ENCODE measurements around the gene SLC38A1.
"Not testable (repeated sequence)": the region's sequence is repeated elsewhere in the genome, so short reads cannot be mapped to it uniquely, and the experiment has no call there.

SLC38A1 gene

DNA sequence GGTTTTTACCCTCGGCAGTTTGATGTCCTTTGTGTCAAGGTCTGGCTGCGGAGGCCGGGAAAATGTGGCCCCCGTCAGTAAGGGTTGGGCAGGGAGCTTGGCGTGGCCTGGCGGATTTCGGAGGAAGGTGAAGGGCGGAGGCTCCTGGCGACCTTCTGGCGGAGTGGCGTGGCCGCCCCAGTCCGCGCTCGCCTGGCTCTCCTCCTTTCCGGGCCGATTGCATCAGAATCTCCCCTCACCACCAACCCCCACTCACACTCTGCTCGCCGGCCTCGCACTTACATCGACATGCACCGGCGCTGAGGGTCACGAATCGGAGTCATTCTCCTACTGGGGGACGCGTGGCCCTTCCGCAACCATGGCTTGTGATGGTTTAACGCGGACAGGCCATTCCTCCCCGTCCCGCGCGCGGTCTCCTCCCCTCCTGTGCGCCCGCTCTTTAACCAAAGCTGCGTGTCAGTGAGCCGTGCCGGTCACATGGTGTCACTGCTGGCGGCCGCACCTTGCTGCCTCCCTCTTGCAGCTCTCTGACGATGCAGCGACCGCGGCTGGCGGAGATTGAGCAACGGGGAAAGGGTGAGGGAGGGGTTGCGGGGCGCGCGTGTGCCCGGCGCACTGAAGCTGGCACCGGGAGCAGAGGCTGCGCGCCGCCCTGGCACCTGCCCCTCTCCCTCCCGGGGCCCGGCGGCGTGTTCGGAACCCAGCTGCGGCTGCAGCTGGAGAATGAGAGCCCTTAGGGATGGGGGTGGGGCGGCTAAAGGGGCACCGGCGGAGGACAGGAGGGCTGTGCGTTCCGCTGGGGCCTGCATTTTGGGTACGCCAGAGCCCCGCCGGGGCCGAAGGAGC is at the start of gene SLC38A1:
Gene SLC38A1 (minus strand): TSS at position 461 of the 846 bp plus-strand sequence. CDS start 29,243 bp downstream, outside the sequence.
- DNase-seq, result peak; percentile 88

DNA sequence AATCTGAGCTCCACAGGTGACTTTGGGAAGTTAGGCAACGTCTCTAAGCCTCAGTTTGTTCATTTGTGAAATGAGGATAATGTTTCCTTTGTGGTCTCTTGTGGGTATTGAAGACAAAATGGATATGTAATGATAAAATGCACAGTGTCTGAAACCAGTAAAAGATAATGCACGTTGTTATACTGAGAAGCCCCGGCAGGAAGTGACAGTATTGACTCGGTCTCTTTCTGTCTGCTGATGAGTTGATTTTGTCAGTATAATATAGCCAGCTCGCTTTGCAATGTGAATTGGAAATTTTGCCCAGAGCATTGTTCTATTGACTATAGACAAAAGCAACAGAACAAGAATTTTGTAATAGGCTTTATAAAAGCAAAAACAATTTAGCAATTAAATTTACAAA is 49.2 kb upstream of the SLC38A1 start:
- no peak for DNase-seq

DNA sequence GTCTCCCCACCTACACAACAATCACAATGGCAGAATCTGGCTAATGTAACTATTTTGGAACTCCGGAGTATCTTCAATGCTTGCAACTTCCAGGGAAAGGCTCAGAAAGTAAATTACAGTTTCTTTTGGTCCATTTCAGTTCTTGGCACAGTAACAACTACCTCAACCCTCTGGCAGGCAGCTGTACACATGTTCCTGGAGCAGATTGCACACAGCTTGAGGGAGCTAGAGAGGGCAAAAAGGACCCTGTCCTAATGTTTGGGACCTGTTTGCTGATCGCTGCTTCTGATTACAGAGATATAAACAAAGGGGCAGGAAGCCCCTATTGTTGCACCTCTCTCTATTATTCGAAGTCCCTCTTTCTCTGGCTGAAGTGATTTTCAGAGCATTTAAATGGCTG is 35.2 kb upstream of the SLC38A1 start:
- peak; percentile 33 for DNase-seq

GRCh38 chr12:46303039-46303666 is 34.3 kb upstream of the SLC38A1 start:
- DNase-seq, result peak; percentile 21

GRCh38 chr12:46300910-46301309 is 32.1 kb upstream of the SLC38A1 start:
- DNase-seq, result peak; percentile 78

- no peak for DNase-seq
Observed at GRCh38 chr12:46299851-46300250, 31.0 kb upstream of the SLC38A1 start.

- DNase-seq, result no peak
Observed at GRCh38 chr12:46298261-46298660, 29.4 kb upstream of the SLC38A1 start.

DNA sequence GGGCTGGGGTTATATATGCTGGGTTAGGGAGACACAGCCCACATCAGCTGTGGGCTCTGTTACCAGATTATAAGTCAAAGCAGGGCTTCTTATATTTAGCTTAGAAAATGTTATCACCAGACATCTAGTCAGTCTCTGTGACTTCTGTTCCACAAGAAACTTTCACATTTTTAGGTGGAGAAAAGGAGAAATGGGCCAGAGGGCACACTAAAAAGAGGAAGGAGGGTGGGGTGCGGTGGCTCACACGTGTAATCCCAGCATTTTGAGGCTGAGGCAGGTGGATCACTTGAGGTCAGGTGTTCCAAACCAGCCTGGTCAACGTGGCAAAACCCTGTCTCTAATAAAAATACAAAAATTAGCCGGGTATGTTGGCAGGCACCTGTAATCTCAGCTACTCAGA is 28.0 kb upstream of the SLC38A1 start:
- DNase-seq, result no peak

DNA sequence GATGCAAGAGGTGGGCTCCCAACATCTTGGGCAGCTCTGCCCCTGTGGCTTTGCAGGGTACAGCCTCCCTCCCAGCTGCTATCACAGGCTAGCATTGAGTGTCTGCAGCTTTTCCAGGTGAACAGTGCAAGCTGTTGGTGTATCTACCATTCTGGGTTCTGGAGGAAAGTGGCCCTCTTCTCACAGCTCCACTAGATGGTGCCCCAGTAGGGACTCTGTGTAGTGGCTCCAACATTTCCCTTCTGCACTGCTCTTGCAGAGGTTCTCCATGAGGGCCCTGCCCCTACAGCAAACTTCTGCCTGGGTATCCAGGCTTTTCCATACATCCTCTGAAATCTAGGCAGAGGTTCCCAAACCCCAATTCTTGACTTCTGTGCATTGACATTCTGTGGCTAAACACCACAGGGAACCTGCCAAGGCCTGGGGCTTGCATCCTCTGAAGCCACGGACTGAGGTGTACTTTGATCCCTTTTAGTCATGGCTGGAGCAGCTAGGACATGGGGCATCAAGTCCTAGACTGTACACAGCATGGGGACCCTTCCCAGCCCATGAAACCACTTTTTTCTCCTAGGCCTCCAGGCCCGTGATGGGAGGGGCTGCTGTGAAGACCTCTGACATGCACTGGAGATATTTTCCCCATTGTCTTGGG is 24.0 kb upstream of the SLC38A1 start:
- no peak for DNase-seq

DNA sequence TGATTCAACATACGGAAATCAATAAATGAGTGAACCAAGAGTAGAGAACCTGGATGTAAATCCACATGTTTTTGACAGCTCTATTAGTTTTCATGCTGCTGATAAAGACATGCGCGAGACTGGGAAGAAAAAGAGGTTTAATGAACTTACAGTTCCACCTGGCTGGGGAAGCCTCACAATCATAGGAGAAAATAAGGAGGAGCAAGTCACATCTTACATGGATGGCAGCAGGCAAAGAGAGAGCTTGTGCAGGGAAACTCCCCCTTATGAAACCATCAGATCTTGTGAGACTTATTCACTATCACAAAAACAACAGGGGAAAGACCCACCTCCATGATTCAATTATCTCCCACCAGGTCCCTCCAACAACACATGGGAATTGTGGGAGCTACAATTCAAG is 23.1 kb upstream of the SLC38A1 start:
- DNase-seq, result not testable (repeated sequence)

- DNase-seq, result not testable (repeated sequence)
Observed at GRCh38 chr12:46285177-46285576, 16.3 kb upstream of the SLC38A1 start.

DNA sequence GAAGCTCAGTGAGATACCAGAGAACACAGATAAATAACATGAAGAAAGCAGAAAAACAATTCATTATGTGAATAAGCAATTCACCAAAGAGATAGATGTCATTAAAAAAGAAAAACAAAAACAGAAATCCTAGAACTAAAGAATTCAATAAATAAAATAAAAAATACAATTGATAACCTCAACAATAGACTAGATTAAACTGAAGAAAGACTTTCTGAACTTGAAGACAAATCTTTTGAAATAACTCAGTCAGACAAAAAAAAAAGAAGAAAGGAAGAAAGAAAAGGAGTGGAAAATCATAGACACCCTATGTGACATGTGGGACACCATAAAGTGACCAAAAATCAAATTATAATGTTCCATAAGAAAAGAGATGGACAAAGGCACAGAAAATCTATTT is 14.0 kb upstream of the SLC38A1 start:
- no peak for DNase-seq

- DNase-seq, result no peak
Observed at GRCh38 chr12:46276756-46277155, 7.9 kb upstream of the SLC38A1 start.

- no peak for DNase-seq
Observed at GRCh38 chr12:46271863-46272262, 3.0 kb upstream of the SLC38A1 start.

- DNase-seq, result no peak
Observed at GRCh38 chr12:46269429-46270241, 792 bp upstream of the SLC38A1 start.

- peak; percentile 30 for DNase-seq
Observed at GRCh38 chr12:46267825-46268582, 839 bp downstream of the SLC38A1 start.

- DNase-seq, result no peak
Observed at GRCh38 chr12:46267575-46267824, 1.3 kb downstream of the SLC38A1 start.

DNA sequence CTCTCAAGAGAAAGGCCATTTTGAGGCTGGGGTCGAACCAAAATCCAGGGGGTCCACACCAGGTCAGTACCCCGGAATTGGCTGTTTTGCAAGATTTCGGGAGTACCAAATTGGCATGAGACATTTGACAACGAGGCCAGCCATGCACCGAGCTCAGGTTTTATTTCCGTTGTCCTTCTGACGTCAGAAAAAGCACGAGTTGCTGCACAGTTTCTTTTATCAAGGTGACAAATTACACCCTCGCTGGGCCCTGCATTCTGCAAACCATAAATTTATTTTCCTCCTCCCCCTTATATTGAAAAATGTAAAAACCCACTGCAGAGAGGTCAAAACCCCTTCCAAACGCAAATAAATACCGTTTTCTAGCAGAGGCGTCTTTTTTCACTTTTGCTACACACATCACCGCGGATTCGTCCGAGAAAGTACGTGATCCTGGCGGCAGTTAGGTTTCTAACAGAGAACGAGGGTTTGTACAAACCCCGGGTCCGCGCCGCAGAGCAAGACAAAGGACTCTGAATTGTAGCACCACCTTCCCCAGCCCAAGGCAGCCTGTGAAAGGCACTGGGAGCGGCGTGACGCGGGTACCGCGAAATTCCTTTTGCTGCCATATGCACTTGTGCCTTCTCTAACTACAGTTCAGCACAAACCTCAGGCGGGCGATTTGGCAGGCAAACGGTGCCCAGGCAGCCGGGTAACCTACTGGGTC is 1.8 kb downstream of the SLC38A1 start:
- peak; percentile 74 for DNase-seq

- DNase-seq, result no peak
Observed at GRCh38 chr12:46266382-46266791, 2.5 kb downstream of the SLC38A1 start.

- DNase-seq, result no peak
Observed at GRCh38 chr12:46265734-46266133, 3.1 kb downstream of the SLC38A1 start.

GRCh38 chr12:46265102-46265501 is 3.7 kb downstream of the SLC38A1 start:
- DNase-seq, result no peak

- DNase-seq, result no peak
Observed at GRCh38 chr12:46264057-46264456, 4.8 kb downstream of the SLC38A1 start.
